ENCODE results near the gene TMEM250.
"Not testable (repeated sequence)": the region's sequence is repeated elsewhere in the genome, so short reads cannot be mapped to it uniquely, and the experiment has no call there.

TMEM250 gene, protein sequence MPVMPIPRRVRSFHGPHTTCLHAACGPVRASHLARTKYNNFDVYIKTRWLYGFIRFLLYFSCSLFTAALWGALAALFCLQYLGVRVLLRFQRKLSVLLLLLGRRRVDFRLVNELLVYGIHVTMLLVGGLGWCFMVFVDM

DNA sequence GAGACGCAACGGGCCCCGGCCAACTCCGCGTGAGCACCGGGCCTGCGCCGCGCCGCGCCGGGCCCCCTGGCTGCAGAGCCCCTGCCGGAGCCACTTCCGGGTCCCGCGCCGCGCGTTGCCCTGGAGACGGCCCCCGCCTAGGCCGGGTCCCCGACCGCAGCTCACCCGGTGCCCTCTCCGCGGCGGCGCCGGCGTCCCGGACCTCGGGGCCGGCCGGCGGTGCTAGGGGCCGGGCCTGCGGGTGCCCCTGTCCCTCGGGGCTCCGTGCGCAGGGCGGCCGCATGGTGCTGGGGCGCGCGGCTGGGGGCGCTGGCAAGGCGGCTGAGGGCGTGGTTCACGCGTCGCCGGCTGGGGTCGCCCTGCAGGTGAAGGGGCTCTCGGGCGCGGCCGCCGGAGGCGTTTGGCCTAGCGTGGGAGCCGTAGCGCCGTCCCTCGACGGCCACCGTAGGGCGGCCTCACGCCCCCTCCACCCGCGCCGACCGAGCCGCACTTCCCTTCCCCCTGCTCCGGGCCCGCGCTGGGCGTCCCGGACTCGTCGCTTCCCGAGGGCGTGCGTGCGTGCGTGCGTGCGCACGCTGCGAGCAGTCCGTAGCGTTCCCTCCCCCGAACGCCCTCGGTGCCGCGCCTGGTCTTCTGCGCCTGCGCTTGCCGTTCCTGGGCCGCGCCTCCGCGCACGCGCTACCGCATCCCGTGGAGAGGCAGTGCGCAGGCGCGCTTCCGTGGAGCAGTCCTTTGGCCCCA, at the start of gene TMEM250:
TMEM250 (minus strand) TSS at position 556 of the 741 bp plus-strand sequence. CDS start 1,975 bp downstream, outside the sequence.
- DNase-seq (ENCODE audit: low read depth, low spot score): peak; percentile 88

DNA sequence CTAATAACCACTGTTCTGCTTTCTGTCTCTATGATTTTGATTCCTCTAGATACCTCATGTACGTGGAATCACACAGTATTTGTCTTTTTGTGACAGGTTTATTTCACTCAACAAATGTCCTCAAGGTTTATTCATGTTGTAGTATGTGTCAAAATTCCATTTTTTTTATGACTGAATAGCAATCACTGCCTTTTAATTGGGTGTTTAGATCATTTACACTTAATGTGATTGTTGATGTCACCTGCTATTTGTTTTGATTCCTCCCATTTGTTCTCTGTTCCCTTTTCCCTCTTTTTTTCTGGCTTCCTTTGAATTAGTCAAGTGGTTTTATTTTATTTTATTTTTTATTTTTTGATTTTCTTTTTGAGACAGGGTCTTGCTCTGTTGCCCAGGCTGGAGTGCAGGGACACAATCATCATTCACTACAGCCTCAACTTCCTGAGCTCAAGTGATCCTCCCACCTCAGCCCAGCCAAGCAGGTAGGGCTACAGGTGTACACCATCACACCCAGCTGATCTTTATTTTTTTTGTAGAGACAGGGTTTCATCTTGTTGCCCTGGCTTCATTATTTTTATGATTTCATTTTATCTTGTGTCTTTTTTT, 44.7 kb upstream of the TMEM250 start:
- no peak for DNase-seq (ENCODE audit: low read depth, low spot score)

DNA sequence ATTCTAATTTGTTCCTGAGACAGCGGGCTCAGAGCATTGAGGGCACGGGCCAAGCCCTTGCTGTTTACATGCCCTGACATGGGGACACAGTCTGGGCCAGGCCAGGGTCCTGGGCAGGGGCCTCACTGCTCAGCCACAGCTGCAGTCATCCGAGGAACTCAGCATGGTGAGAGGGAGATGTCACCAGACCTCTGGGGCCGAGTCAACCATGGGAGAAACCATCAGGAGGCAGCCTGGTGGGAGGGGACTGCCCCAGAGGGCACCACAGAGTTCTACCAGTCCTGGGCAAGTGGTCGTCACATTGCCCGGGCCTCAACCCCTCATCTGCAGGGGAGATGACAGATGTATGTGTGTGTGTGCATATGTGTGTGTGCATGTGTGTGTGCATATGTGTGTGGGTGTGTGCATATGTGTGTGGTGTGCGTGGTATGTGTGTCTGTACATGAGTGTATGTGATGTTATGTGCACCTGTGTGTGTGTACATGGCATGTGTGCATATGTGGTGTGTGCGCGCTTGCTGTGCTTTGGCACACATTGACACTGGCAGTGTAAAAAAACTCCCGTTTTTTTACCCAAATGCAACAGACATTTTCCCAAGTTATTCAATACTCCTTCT, 42.4 kb upstream of the TMEM250 start:
- DNase-seq (ENCODE audit: low read depth, low spot score): no peak

DNA sequence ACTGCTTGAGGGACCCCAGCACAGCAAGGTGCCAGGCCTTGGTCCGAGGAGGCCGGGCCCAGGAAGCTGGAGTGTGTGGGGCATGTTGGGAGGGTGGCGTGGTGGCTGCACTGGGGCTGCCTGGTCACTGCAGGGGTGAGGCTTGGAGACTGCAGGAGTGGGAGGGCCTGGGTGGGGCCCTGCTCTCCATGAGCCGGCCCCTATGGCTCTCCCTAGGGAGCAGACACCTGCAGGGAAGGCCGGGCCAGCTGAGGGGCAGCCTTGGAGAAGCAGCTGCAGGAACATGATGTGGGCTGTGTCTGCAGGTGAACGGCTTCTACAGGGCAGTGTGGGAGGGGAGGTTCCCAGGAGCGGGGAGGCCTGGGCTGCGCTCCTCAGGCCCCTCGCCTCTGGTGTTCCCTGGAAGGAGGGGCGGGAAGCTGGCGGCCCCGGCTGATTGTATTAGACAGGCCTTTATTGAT, 41.7 kb upstream of the TMEM250 start:
- no peak for DNase-seq (ENCODE audit: low read depth, low spot score)

DNA sequence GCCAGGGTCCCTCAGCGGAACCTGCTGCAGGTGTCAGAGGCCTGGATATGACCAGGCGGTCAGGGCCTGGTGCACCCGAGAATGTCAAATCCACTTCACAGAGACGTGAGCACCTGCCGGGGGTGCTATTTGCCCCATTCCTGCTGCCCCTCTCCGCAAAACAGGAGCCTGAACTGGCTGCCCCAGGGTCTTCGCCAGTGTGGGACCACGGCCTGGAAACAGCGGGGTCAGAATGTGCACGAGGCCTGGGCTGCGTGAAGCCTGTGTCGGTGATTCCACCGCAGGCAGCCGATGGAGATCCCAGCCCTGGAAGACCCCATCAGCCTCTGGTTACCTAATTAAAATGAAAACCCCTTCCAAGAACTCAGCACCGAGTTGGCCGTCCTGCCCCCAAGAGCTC, 41.2 kb upstream of the TMEM250 start:
- no peak for DNase-seq (ENCODE audit: low read depth, low spot score)

DNA sequence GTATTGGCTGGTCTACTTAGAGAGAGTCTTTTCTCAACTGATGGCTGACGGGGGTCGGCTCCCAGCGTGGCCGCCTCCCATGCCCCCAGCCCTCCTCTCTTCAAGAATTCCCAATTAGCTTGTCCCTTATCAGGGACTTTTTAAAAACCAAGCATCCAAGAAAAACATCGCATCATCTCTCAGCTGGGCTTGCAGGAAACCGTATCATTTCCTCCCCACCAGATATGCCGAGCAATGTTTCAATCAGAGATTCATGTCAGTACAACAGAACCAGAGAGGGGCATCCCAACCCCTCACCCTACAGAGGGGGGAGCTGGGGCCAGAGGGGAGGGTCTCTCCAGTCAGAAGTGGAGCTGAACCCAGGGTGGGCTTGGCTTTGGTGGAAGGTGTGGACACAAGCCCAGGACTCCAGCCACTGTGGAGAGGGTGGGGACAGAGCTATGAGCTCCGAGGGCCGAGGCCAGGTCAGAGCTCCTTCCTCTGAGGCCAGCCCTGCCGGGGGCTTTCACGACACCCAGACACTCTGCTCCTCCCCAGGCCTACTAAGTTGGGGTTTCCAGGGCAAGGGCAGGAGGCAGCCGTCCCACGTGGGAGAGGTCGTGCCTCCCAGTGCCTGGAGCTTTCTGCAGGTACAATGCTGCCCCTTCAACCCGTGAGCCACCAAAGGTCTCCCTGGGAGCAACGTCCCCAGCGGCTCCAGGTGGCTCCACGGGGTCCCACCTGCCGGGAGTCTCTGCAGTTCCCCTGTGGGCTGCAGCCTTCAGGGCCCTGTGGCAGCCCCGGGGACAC, 39.0 kb upstream of the TMEM250 start:
- DNase-seq (ENCODE audit: low read depth, low spot score): no peak

DNA sequence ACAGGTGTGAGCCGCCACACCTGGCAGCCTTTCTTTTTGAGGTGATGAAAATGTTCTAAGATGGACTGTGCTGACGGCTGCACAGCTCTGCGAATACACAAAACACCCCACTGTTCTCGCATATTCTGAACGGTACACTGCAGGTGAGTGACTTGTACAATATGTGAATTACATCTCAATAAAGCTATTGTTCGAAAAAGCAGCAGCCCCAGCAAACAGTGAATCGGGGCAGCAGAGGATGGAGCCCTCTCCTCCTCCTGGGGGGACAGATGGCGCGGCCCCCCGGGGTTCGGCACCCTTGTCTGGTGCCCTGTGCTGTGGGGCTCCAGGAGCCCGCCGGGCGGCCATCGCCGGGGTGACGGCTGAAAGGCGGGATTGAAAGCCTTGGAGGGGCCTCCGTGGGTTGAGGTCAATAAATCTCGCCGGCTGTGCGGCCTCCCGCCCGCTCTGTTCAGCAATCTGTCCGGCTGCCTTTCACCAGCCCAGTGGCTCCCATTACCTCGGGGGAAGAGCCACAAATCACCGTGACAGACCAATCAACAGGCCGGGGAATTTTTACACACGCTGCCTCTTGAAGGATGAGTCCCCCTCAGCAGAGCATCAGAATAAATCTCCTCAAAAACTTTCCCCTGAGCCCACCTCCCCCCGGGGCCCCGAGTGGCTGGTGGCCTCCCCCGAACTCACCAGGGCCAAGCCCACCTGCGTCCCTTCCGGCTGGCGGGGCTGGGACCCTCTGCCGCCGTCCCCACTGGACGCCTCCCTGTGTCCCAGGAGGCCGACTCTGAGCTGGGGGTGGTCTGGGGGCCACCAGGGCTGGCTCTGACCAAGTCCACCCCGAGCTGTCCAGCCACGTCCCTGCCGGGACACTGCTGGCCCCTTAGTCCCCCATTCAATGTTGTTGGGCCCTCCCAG, 37.8 kb upstream of the TMEM250 start:
- DNase-seq (ENCODE audit: low read depth, low spot score): no peak

DNA sequence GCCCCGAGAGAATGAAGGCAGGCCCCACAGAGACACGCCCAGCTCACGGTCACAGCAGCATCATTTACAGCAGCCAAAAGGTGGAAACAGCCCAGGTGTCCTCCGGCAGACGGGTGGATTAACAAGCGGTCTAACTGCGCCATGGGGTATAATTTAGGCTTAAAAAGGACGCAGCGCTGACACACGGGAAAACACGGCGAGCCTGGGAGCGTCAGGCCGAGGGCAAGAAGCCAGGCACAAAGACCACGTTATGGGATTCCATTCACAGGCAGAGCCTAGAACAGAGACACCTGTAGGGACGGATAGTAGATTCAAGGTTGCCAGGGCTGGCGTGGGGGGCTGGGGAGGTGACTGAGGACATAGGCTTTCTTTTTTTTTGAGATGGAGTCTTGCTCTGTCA, 36.9 kb upstream of the TMEM250 start:
- no peak for DNase-seq (ENCODE audit: low read depth, low spot score)

DNA sequence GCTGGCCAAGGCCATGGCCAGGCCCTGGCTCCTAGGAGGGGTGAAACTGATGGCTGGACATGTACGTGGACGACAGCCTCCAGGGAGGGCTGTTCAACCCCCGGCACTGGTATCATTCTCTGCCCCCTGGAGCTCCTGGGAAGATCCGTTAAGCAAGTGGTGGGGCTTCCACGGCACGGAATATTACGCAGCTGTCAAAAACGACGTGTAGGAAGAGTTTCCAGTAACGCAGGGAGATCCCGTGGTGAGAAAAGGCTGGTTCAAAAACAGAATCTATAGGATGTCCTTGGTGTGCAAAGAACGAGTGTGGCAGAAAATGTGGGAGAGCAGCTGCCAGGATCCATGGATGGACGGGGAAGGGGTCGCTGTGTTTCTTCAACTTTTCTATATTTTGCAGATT, 36.3 kb upstream of the TMEM250 start:
- no peak for DNase-seq (ENCODE audit: low read depth, low spot score)

DNA sequence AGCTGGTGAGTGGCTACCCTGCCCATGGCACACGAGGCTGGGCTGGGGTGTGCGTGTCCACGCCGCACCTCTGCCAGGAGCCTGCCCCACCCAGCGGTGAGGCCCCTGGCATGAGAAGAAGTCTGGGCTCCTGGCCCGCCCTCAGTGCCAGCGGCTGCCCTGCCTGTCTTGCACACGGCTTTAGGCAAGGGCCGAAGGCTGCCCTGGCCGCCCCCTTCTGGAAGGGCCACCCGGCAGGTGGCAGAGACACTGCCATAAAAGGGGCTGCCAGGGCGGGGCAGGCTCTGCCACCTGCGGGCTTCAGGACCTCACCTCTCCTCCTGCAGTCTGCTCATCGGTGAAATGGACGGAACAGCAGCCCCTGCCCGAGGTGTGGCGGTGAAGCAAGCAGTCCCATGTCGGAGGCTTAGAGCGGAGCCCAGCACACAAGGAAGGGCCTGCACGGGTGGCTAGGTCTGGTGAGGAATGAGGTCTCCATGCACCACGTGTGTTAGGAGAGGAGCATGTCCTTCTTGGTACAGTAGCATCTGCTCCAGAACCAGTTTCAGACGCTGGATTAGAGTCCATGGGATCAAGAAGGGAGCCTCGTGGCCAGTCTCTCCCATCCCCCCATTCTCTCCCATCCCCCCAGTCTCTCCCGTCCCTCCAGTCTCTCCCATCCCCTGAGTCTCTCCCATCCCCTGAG, 34.8 kb upstream of the TMEM250 start:
- DNase-seq (ENCODE audit: low read depth, low spot score): no peak

DNA sequence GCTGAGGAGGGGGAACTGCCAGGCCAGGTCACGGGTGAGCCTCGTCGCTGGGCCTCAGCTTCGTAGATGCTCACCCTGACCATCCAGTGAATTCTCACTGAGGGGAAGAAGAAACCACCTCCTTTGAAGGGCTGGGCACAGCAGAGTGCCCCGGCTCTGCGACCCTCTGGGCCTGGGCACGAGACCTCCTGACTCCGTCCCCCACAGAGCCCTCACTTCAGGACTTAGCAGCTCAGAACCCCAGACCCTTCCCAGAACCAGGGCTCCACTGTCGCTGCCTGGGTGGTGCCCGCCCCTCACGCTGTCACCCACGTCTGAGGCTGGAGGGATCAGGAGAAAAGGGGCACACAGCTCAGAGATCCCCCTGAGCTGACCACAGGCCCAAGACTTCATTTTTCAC, 34.3 kb upstream of the TMEM250 start:
- DNase-seq (ENCODE audit: low read depth, low spot score): no peak

DNA sequence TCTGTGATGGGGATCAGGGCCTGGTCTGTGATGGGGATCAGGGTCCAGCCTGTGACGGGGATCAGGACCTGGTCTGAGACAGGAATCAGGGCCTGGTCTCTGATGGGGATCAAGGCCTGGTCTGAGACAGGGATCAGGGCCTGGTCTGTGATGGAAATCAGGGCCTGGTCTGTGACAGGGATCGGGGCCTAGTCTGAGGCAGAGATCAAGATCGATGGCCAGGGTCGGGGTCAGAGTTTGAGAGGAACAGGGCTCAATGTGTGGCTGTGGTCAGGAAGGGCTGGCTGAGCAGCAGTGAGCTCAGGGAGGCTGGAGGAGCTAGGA, 33.8 kb upstream of the TMEM250 start:
- DNase-seq (ENCODE audit: low read depth, low spot score): no peak

DNA sequence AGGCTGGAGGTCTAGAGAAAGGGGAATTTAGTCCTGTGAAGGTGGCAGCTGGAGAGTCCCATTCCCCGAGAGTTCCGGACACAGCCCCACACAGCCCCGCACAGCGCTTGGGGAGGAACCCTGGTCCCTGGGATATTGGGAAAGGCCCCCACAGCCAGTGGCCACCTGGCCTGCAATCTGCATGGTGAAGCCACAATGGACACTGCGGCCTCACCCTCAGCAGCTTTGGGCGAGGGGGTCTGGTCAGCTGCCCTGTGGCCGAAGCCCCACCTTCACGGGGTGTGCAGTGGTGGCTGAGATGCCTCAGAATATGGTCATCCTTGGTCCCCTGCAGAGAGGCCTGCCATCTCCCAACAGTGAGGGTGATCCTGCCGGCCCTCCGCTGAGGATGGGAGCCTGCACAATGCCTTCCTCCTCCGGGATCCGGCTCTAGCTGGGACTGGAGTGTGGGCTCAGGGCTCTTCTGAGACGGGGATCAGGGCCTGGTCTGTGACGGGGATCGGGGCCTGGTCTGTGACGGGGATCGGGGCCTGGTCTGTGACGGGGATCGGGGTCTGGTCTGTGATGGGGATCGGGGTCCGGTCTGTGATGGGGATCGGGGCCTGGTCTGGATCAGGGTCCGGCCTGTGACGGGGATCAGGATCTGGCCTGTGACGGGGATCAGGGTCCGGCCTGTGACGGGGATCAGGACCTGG, 33.3 kb upstream of the TMEM250 start:
- no peak for DNase-seq (ENCODE audit: low read depth, low spot score)

DNA sequence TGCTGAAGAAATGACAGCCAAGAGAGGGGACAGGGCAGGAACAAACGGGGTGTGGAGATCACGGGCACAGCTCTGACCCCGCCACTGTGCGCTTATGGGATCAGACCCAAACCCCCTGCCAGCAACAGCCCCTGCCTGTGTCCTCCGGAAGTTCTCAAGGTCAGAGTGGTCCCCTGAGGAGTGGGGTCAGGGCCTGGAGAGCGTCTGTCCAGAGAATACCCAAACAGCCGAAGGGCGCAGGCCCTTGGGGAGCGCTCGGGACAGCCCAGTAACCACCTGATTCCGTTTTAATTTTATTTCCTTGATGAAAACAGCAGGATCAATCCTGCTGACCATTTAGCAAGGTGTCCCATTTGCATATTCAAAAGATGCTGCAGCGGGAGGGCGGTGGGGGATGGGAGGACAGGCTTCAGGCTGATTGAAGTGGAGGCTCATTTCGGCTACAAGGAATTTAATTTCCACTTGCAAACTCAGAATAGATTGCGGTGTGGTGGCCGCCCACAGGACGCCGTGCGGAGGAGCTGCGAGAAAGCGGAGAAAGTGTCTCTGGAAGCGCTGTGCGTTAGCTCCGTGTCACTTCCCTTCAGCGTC, 32.6 kb upstream of the TMEM250 start:
- no peak for DNase-seq (ENCODE audit: low read depth, low spot score)

DNA sequence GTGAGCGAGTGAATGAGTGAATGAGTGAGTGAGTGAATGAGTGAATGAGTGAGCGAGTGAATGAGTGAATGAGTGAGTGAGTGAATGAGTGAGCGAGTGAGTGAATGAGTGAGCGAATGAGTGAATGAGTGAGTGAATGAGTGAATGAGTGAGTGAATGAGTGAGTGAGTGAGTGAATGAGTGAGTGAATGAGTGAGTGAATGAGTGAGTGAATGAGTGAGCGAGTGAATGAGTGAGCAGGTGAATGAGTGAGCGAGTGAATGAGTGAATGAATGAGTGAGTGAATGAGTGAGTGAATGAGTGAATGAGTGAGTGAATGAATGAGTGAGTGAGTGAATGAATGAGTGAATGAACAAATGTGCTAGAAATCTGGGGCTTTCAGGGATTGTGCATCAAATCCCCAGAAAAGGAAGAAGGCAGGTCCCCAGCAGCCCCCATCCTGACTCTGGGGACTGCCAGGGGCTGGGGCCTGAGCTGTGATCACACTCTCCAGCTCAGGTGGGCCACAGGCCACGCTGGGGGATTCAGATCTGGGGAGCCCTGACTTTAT, 32.1 kb upstream of the TMEM250 start:
- DNase-seq (ENCODE audit: low read depth, low spot score): not testable (repeated sequence)

DNA sequence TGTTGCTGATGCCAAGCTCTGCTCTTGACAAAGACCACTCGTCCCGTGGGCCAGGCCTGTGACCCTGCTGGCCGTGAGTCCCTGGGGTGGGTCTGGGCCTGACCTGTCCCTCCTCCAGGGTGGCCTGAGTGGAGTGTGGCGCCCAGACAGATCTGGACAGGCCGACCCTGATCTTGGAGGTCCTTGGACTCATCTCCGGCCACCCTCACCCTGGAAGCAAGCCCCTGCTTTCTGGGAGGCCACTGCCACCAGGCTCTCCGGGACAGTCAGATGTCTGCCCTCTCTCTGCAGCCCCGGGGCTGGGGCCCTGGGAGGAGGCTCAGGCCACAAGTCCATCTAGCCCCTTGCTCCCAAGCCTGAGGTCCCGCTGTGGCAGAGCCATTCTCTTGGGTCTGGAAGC, 31.2 kb upstream of the TMEM250 start:
- DNase-seq (ENCODE audit: low read depth, low spot score): no peak

DNA sequence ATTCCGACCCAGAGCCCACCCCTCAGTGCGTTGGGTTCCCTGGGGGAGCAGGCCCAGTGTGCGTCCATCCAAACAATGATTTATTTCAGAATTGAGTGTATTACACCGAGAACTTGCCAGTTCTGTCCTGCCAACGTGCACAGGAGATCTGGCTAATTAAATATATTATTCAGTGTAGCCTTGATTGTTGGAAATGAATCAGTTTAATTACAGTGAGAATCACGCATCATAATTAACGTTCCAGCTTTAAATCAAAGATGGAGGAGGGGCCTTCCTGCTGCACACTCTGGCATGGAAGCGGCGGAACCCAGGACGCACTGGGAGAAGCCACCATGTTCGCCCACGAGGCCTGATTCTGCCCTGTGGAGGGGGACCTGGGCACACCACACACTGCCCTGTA, 30.7 kb upstream of the TMEM250 start:
- no peak for DNase-seq (ENCODE audit: low read depth, low spot score)

DNA sequence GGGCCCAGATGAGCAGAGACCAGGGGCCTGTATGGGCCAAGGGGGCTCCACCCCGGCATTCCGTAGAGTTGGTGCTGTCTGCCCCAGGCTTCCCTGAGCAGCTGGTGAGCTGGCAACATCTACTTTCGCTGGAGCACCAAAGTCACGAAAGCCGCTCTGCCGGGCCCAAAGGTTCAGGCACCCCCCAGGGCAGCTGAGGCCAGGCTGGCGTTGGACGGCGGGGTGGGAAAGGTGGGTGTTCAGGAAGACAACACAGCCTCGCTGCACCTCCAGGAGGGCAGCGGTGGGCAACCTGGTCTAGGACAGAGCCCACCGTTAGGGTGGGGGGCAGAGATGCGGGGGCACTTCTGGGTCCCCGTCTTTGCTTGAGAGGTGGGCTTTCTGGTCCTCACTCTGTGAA, 30.1 kb upstream of the TMEM250 start:
- DNase-seq (ENCODE audit: low read depth, low spot score): no peak

All from activated naive CD8-positive, alpha-beta T cell treated with anti-CD3 and anti-CD28 coated beads, Interleukin-2, amount 50 U/mL, for 16 hours (primary cell).